Measurements from ENCODE around the gene RFX6.

RFX6 gene

GRCh38 chr6:116974526-116975316, 97.7 kb downstream of the RFX6 start:
- no peak for DNase-seq

DNA sequence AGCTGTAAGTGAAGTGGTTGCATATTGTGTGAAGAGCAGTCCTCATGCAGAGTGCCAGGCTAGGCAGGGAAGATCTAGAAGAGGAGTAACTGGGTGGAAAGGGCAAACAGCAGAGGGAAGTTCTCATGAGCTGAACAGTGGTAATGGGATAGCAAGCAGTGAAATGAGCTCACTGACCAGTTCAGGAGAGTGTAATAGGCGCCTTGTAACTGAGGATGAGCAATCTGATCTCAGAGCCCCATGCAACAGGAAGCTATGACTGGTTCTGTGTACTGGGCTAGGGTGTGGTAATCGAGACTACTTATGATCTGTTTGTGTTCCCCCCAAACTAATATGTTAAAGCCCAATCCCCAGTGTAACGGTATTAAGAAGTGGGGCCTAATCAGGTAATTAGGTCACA, 98.6 kb downstream of the RFX6 start:
- no peak for DNase-seq

DNA sequence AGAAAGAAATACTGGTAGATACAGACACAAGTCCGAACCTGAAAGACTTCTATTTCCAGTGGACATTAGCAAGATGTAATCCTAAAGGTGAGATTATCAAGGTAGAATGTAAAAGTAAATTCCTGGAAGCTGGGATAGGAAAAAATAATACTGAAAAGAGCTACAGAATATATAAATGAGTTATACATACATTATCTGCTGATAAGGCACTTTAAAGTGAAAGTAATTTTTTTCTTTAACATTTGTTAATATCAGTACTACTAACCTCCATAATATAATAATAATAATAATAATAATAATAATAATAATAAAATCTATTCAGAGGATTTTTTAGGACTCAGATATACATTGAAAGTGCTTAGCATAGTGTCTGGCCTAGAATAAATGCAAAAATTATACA, 102.5 kb downstream of the RFX6 start:
- no peak for DNase-seq
